SK-N-SH (cell line): ENCODE measurements around the gene ERICH3. TPM values are rescaled to one million over a fixed set of nuclear protein-coding genes. Genes with fewer than 3 reads are reported as not detected.

ENCODE experiments used
- CTCF ChIA-PET: fragments of 300-600, 350-600 bp; formaldehyde crosslinking; extraction: SDS; loops from one replicate; lab custom pipeline; 2021; lab: Yijun Ruan, JAX
- POLR2A ChIA-PET: fragments of 350-600 bp; sonication (Branson Sonifier 250); formaldehyde crosslinking; extraction: SDS; loops from one replicate; lab custom pipeline; 2020; ENCODE audit warnings: antibody characterized with exemption, inconsistent platforms; lab: Yijun Ruan, JAX
- DNase-seq: peaks from one replicate; pipeline ENCODE4 v3.0.0; 2012
- H2AFZ ChIP-seq: fragments of 200-600 bp; sonication (generic); 2 replicates; pipeline ENCODE4 v1.8.1; 2016; ENCODE audit warnings: antibody characterized with exemption, mild to moderate bottlenecking, low read depth
- H3F3A ChIP-seq: fragments of 200-600 bp; sonication (generic); replicated peaks from 2 replicates; pipeline ENCODE3; 2016; ENCODE audit warnings: antibody characterized with exemption, mild to moderate bottlenecking; ENCODE audit not compliant: insufficient read depth
- H3K27ac ChIP-seq, 2 experiments: fragments of 200-500 bp in 1 of 2; fragments of 200-600 bp in 1 of 2; sonication (Bioruptor generic) in 1 of 2; sonication (generic), shearing (Covaris generic) in 1 of 2; 2 replicates each; pipeline versions ENCODE4 v1.5.1 to v1.6.1; 2014 to 2016; ENCODE audit warnings: low read depth in 2 of 2, inconsistent platforms in 1 of 2, low read length in 1 of 2, mild to moderate bottlenecking in 1 of 2, mixed read lengths in 1 of 2
- H3K27me3 ChIP-seq: fragments of 200-600 bp; sonication (generic), shearing (Covaris generic); 2 replicates; pipeline ENCODE4 v1.6.1; 2016; ENCODE audit warnings: mixed run types; ENCODE audit not compliant: insufficient read depth
- H3K36me3 ChIP-seq, 2 experiments: fragments of 200-500 bp in 1 of 2; fragments of 200-600 bp in 1 of 2; sonication (Bioruptor generic) in 1 of 2; sonication (generic) in 1 of 2; replicated peaks in 1 of 2; 2 replicates each; pipeline versions ENCODE3 to v1.5.1; 2014 to 2016; ENCODE audit warnings: low read length in 1 of 2, mild to moderate bottlenecking in 1 of 2; ENCODE audit not compliant: insufficient read depth in 2 of 2, control insufficient read depth in 1 of 2
- H3K4me1 ChIP-seq, 2 experiments: fragments of 200-500 bp in 1 of 2; fragments of 200-600 bp in 1 of 2; sonication (Bioruptor generic) in 1 of 2; sonication (generic), shearing (Covaris generic) in 1 of 2; 2 replicates each; pipeline versions ENCODE4 v1.5.1 to v1.6.1; 2014 to 2016; ENCODE audit warnings: low read depth in 1 of 2, low read length in 1 of 2, mixed run types in 1 of 2; ENCODE audit not compliant: insufficient read depth in 2 of 2, control insufficient read depth in 1 of 2
- H3K4me2 ChIP-seq: fragments of 200-600 bp; sonication (generic), shearing (Covaris generic); 2 replicates; pipeline ENCODE4 v1.6.1; 2017; ENCODE audit warnings: mixed run types
- H3K4me3 ChIP-seq, 2 experiments: fragments of 200-500 bp in 1 of 2; fragments of 200-600 bp in 1 of 2; sonication (Bioruptor generic) in 1 of 2; sonication (generic), shearing (Covaris generic) in 1 of 2; 2 replicates each; pipeline versions ENCODE4 v1.5.1 to v1.8.1; 2014 to 2016; ENCODE audit warnings: low read depth in 2 of 2, inconsistent platforms in 1 of 2, low read length in 1 of 2, mild to moderate bottlenecking in 1 of 2, mixed read lengths in 1 of 2, moderate library complexity in 1 of 2
- H3K79me2 ChIP-seq: fragments of 200-600 bp; sonication (generic); 2 replicates; pipeline ENCODE4 v1.8.1; 2017; ENCODE audit warnings: mild to moderate bottlenecking; ENCODE audit not compliant: insufficient read depth
- H3K9ac ChIP-seq: fragments of 200-600 bp; sonication (generic); 2 replicates; pipeline ENCODE4 v1.6.1; 2017; ENCODE audit warnings: mixed run types
- H3K9me2 ChIP-seq: fragments of 200-600 bp; sonication (generic); 2 replicates; pipeline ENCODE4 v1.6.1; 2017; ENCODE audit warnings: mixed run types
- H3K9me3 ChIP-seq: fragments of 200-600 bp; sonication (generic); 2 replicates; pipeline ENCODE4 v1.6.1; 2017; ENCODE audit warnings: mixed run types, mild to moderate bottlenecking, moderate library complexity
- H4K20me1 ChIP-seq: fragments of 200-600 bp; sonication (generic); 2 replicates; pipeline ENCODE4 v1.6.1; 2017; ENCODE audit warnings: mild to moderate bottlenecking, mixed run types; ENCODE audit not compliant: insufficient read depth
- CHD2 ChIP-seq: fragments of 150-350 bp; IDR thresholded peaks from 2 replicates; pipeline ENCODE4 v1.6.1; 2018; ENCODE audit warnings: low read length; ENCODE audit not compliant: partially characterized antibody
- ELF1 ChIP-seq: IDR thresholded peaks from 2 replicates; pipeline ENCODE4 v1.4.0; 2012
- FOXJ3 ChIP-seq: sonication (generic); formaldehyde crosslinking; IDR thresholded peaks from 2 replicates; pipeline ENCODE4 v1.5.1; 2020; ENCODE audit warnings: mild to moderate bottlenecking, missing genetic modification reagents
- GABPA ChIP-seq: IDR thresholded peaks from 2 replicates; pipeline ENCODE4 v1.4.0; 2012; ENCODE audit warnings: low read depth, mild to moderate bottlenecking
- GATA2 ChIP-seq: sonication (generic); formaldehyde crosslinking; IDR thresholded peaks from 2 replicates; pipeline ENCODE4 v1.5.0; 2020; ENCODE audit warnings: mild to moderate bottlenecking, missing genetic modification reagents
- RFX5 ChIP-seq: IDR thresholded peaks from 2 replicates; pipeline ENCODE4 v1.6.1; 2012; ENCODE audit warnings: mild to moderate bottlenecking, improper control_type of control experiment, low read length
- RXRA ChIP-seq: IDR thresholded peaks from 2 replicates; pipeline ENCODE4 v1.4.0; 2012; ENCODE audit warnings: low read depth, mild to moderate bottlenecking, borderline replicate concordance
- SIN3A ChIP-seq: IDR thresholded peaks from 2 replicates; pipeline ENCODE4 v1.6.1; 2012; ENCODE audit warnings: low read depth, mild to moderate bottlenecking, low read length, moderate library complexity, borderline replicate concordance
- TCF12 ChIP-seq: IDR thresholded peaks from 2 replicates; pipeline ENCODE4 v1.4.0; 2012
- TEAD4 ChIP-seq: IDR thresholded peaks from 2 replicates; pipeline ENCODE4 v1.4.0; 2012; ENCODE audit warnings: mild to moderate bottlenecking, borderline replicate concordance; ENCODE audit not compliant: insufficient read depth
- YY1 ChIP-seq: IDR thresholded peaks from 2 replicates; pipeline ENCODE4 v1.4.0; 2012; ENCODE audit warnings: low read depth, mild to moderate bottlenecking
- WGBS: methylation state at CpG from one replicate; pipeline ENCODE4 v1.1.6; 2017; ENCODE audit warnings: low lambda C conversion rate; 5-methylcytosine and 5-hydroxymethylcytosine counted together
- polyA plus RNA-seq, 3 experiments: library from polyadenylated mRNA; depleted of rRNA; stranded (reverse); fragments of >200 nt; gene quantifications; 2 replicates each; pipeline ENCODE4 v1.2.3, GENCODE V29; 2012
- TF ChIP-seq, protein P1 (sequence below): IDR thresholded peaks from 2 replicates; pipeline ENCODE4 v1.4.0; 2012; ENCODE audit warnings: low read depth
- TF ChIP-seq, protein P2 (sequence below): IDR thresholded peaks from 2 replicates; pipeline ENCODE4 v1.4.0; 2012; ENCODE audit warnings: low read depth, borderline replicate concordance
- TF ChIP-seq, protein P3 (sequence below): fragments of 200-600 bp; sonication (generic); IDR thresholded peaks from 2 replicates; pipeline ENCODE4 v1.6.1; 2017; ENCODE audit warnings: antibody characterized with exemption, mild to moderate bottlenecking, moderate library complexity

Gene ERICH3, protein sequence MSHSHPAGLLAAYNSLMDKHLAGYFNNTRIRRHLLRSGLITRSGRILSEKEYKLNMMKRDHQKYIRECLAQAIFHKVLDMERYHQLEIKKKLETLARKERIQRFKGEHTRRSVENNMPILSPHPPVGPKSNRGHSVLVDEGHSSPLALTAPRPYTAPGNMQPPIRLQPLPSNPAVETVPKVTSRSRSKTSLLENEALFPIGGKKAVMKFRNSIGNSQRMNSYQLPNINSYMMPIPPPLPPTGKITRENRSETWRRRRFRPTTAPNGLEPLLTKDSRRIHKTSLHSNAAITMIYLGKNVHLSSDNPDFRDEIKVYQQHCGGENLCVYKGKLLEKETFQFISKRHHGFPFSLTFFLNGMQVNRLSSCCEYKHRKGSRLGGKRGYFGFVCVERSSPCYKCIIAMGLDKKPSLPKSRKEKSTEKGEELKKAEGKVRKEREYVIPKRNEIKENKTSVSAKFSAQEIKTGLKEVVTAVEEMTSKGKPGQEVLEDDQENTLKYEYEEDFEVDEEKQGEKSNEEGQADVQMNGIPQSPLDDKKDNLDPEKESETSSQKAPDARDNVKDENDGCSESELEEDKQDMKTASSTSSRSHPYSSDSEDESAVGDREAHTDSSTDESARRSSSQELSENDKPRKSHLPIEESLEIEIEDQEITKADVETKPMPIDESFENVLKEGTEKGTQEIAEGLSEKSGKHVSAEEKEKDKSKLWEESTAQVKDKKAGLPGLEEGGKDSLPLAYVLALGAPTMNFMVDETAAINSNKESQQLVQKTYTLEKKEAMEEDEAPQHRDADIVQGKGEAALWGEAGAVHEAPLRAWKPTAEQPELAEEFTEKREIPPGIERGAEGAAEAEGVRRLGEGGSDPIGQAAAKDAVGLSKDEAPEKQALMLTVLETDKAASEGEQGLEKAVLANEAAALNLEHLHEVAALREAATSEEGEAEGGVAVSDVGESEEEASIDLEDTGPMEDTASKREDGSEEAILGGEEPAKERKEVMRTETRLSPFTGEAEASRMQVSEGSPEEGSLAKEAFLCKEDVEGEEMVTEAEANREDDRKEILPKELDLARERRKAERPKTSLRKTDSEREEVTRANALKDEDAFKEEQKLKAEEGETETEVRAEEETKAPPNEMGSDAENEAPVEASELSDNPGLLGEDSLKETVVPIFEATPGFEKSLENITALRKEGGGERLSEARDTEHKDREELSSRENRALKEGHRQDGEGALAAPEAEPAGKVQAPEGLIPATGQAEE (N-terminal part only)
- polyA plus RNA-seq (2012; rRNA removed) = not detected in 2 replicates
- polyA plus RNA-seq (2012; cell fraction: cytosol; rRNA removed) = 0.01 and 0.03 TPM in 2 replicates
- polyA plus RNA-seq (2012; cell fraction: nucleus; rRNA removed) = 0.01 TPM in 1 of 2 replicates, not detected in the other

DNA sequence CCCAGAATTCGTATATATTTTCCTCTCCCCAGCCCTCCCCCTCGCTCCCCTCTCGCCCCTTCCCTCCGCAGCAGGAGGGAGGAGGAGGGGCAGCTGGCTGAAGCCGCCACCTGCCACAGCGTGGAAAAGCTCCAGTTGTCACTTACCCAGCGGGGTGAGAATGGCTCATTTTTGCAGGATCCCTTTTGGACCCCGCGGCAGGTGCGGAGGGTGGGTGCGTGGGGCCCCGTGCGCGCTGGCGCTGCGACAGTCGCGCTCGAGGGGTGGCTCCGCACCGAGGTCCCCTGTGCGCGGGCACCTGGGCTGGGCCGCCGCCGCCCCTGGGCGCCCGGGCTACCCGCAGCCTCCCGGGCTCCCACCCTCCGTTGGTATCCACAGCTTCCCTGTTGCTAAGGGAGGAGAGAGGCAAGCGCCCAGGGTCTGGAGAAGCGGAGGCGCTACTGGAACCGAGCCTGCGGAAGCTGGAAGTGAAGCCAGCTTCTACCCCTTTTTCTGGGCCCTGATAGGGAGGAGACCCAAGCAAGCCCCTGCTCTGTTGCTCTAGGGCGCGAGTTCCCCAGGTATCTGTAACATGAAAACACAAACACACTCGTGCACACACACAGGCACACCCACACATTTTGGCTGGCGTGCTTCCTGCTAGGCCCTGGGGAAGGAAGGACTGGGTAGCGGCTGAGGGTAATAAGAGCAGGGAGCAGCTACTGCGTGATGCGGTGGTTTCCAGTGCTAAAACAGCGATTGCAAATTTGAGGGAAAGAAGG is at the start of gene ERICH3:
TSS of gene ERICH3 (minus strand) at position 442 of the 761 bp plus-strand sequence. CDS start at position 169, 273 bp downstream.
- Histone ChIP-seq H3F3A (no peaks in the 10 kb centered on the region), H3K9me3 (no peaks in the 10 kb centered on the region), H3K36me3 (no peaks in the 10 kb centered on the region), H3K4me1 (no peaks in the 10 kb centered on the region), H2AFZ (no peak within 1 kb of the TSS), H3K27ac (no peak within 1 kb of the TSS), H3K4me2 (no peak within 1 kb of the TSS), H3K79me2 (no peaks in the 10 kb centered on the region), H3K9ac (no peak within 1 kb of the TSS), H3K9me2 (no peaks in the 10 kb centered on the region), H4K20me1 (no peaks in the 10 kb centered on the region), H3K4me3 (peak within 1 kb of the TSS in 1 of 2 experiments; percentile 9; a peak in 1 of 4 replicates), H3K27me3 (no peaks in the 10 kb centered on the region; the same call in 1 of the 2 replicates)
- DNase-seq = peak; percentile 53
- TF ChIP-seq TEAD4 (no peak), FOXJ3 (no peak), SIN3A (no peak), GABPA (no peak), GATA2 (CRISPR knock-in tag) (no peak), TCF12 (no peak), YY1 (no peak), ELF1 (no peak), CHD2 (no peak), RXRA (no peak), RFX5 (no peak)
- TF ChIP-seq, protein P1, sequence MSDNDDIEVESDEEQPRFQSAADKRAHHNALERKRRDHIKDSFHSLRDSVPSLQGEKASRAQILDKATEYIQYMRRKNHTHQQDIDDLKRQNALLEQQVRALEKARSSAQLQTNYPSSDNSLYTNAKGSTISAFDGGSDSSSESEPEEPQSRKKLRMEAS = no peak
- TF ChIP-seq, protein P2, sequence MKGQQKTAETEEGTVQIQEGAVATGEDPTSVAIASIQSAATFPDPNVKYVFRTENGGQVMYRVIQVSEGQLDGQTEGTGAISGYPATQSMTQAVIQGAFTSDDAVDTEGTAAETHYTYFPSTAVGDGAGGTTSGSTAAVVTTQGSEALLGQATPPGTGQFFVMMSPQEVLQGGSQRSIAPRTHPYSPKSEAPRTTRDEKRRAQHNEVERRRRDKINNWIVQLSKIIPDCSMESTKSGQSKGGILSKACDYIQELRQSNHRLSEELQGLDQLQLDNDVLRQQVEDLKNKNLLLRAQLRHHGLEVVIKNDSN = no peak
- TF ChIP-seq, protein P3, sequence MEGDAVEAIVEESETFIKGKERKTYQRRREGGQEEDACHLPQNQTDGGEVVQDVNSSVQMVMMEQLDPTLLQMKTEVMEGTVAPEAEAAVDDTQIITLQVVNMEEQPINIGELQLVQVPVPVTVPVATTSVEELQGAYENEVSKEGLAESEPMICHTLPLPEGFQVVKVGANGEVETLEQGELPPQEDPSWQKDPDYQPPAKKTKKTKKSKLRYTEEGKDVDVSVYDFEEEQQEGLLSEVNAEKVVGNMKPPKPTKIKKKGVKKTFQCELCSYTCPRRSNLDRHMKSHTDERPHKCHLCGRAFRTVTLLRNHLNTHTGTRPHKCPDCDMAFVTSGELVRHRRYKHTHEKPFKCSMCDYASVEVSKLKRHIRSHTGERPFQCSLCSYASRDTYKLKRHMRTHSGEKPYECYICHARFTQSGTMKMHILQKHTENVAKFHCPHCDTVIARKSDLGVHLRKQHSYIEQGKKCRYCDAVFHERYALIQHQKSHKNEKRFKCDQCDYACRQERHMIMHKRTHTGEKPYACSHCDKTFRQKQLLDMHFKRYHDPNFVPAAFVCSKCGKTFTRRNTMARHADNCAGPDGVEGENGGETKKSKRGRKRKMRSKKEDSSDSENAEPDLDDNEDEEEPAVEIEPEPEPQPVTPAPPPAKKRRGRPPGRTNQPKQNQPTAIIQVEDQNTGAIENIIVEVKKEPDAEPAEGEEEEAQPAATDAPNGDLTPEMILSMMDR = no peak
- 67% methylated on average over 16 of the region's 44 CpGs for WGBS
- POLR2A ChIA-PET = no interaction called here
- CTCF ChIA-PET = interaction anchor here (0.5 to 1.7 kb wide), 3 partner anchors 16 to 170 kb away, joined by 4 to 5 read pairs (median 5); no protein-coding TSS in a partner anchor
